CD4-positive, CD25-positive, alpha-beta regulatory T cell (primary cell): ENCODE data around the gene KCNK13. TPM values are rescaled to one million over a fixed set of nuclear protein-coding genes. Genes with fewer than 3 reads are reported as not detected.
"Not testable (repeated sequence)": the region's sequence is repeated elsewhere in the genome, so short reads cannot be mapped to it uniquely, and the experiment has no call there.

Experiments
- ATAC-seq, 2 donors: fragments of 150-1000 bp; cut with Tn5 transposase; one replicate each; pipeline ENCODE4 v1.10.0; 2021; ENCODE audit warnings: low read depth in 2 of 2, moderate number of reproducible peaks in 2 of 2, moderate library complexity in 1 of 2
- DNase-seq, 3 donors: peaks; one replicate each; pipeline versions ENCODE4 v3.0.0 to v3.0.0-alpha.2; 2012 to 2022; ENCODE audit warnings: mixed read lengths in 1 of 3
- H3K27ac ChIP-seq: one replicate; pipeline ENCODE4 v1.7.0; 2013; ENCODE audit warnings: mild to moderate bottlenecking, low read length; ENCODE audit not compliant: insufficient read depth, poor library complexity, severe bottlenecking
- H3K27me3 ChIP-seq: one replicate; pipeline ENCODE4 v1.7.0; 2013; ENCODE audit warnings: low read length; ENCODE audit not compliant: control insufficient read depth, insufficient read depth
- H3K36me3 ChIP-seq: one replicate; pipeline ENCODE4 v1.7.0; 2013; ENCODE audit warnings: mild to moderate bottlenecking, low read length, moderate library complexity; ENCODE audit not compliant: control insufficient read depth, insufficient read depth
- H3K4me1 ChIP-seq: 2 replicates; pipeline ENCODE4 v1.7.0; 2013; ENCODE audit warnings: mild to moderate bottlenecking, low read length; ENCODE audit not compliant: insufficient read depth, control insufficient read depth, poor library complexity, severe bottlenecking
- H3K4me3 ChIP-seq: one replicate; pipeline ENCODE4 v1.7.0; 2013; ENCODE audit warnings: low read depth, mild to moderate bottlenecking, low read length, moderate library complexity
- H3K9me3 ChIP-seq, 2 experiments: 1 replicate in 1 of 2; 2 replicates in 1 of 2; pipeline ENCODE4 v1.7.0; 2013; ENCODE audit warnings: low read length in 2 of 2, mild to moderate bottlenecking in 1 of 2, moderate library complexity in 1 of 2; ENCODE audit not compliant: control insufficient read depth in 2 of 2
- H3K27ac Mint-ChIP-seq, 3 donors: one replicate each; pipeline ENCODE4 v1.8.0; 2020 to 2022; ENCODE audit warnings: mild to moderate bottlenecking in 3 of 3, mixed read lengths in 3 of 3, moderate library complexity in 2 of 3
- H3K27me3 Mint-ChIP-seq: one replicate; pipeline ENCODE4 v1.8.0; 2022; ENCODE audit warnings: mild to moderate bottlenecking, mixed read lengths
- H3K36me3 Mint-ChIP-seq: one replicate; pipeline ENCODE4 v1.8.0; 2020; ENCODE audit warnings: mixed read lengths
- H3K4me1 Mint-ChIP-seq, 4 donors: one replicate each; pipeline ENCODE4 v1.8.0; 2020 to 2022; ENCODE audit warnings: mixed read lengths in 4 of 4, mild to moderate bottlenecking in 1 of 4
- H3K4me3 Mint-ChIP-seq, 4 donors: one replicate each; pipeline ENCODE4 v1.8.0; 2020 to 2022; ENCODE audit warnings: mild to moderate bottlenecking in 4 of 4, mixed read lengths in 4 of 4, moderate library complexity in 3 of 4
- H3K9me3 Mint-ChIP-seq, 7 donors: one replicate each; pipeline ENCODE4 v1.8.0; 2020 to 2022; ENCODE audit warnings: mixed read lengths in 7 of 7, mild to moderate bottlenecking in 3 of 7, moderate library complexity in 2 of 7
- polyA plus RNA-seq, 4 donors: library from polyadenylated mRNA; unstranded; fragments of 300-500 nt; fragmentation: Illumina TruSeq; gene quantifications; one replicate each; pipeline ENCODE4 v1.2.3, GENCODE V29; 2021
- total RNA-seq: library from RNA; stranded (reverse); gene quantifications from one replicate; pipeline ENCODE4 v1.2.3, GENCODE V29; 2022

KCNK13 gene
- total and polyA plus RNA-seq, 5 donors from 2014 or later: 0.20 TPM; not detected in 4

DNA sequence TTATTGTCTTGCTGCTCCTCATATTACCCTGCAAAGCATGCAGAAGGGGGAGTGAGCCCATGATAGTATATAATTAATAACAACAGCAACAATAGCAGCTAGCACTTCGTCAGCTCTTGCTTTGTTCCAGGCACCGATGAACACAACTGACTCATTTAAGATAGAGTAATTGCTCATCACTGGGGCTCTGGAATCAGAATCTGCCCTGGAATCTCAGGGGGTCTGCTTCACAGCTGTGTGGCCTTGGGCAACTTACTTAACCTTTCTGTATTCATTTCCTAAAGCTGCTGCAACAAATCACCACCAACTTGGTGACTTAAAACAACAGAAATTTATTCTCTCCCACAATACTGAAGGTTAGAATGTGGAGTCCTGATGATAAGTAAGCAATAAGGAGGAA lies 139.6 kb downstream of the KCNK13 start:
- H3K9me3 ChIP-seq: no peaks in the 10 kb centered on the region
- H3K36me3 ChIP-seq: no peaks in the 10 kb centered on the region
- H3K4me3 ChIP-seq: no peak overlapping the region
- Mint-ChIP-seq H3K9me3 (peaks cover 0 to 15% (median 0%) of the 10 kb centered on the region in 7 donors), H3K4me1 (no peaks in the 10 kb centered on the region), H3K36me3 (no peaks in the 10 kb centered on the region), H3K4me3 (no peak overlapping the region), H3K27me3 (peaks cover 19% of the 10 kb centered on the region), H3K27ac (no peak overlapping the region)
- no peak overlapping the region for H3K27ac ChIP-seq
- no peaks in the 10 kb centered on the region for H3K27me3 ChIP-seq
- ATAC-seq (no peak), DNase-seq (no peak)
- no peaks in the 10 kb centered on the region for H3K4me1 ChIP-seq

- ATAC-seq: no peak
- no peaks in the 10 kb centered on the region for H3K36me3 ChIP-seq
- Mint-ChIP-seq H3K9me3 (peaks cover 0 to 15% (median 0%) of the 10 kb centered on the region in 7 donors), H3K4me3 (no peak overlapping the region), H3K4me1 (no peaks in the 10 kb centered on the region), H3K36me3 (no peaks in the 10 kb centered on the region), H3K27ac (no peak overlapping the region), H3K27me3 (peaks cover 9% of the 10 kb centered on the region)
- H3K4me1 ChIP-seq: no peaks in the 10 kb centered on the region
- DNase-seq: no peak
- no peak overlapping the region for H3K27ac ChIP-seq
- H3K4me3 ChIP-seq: no peak overlapping the region
- H3K9me3 ChIP-seq: no peaks in the 10 kb centered on the region
- H3K27me3 ChIP-seq: no peaks in the 10 kb centered on the region
Observed at GRCh38 chr14:90204516-90204915, 142.7 kb downstream of the KCNK13 start.

DNA sequence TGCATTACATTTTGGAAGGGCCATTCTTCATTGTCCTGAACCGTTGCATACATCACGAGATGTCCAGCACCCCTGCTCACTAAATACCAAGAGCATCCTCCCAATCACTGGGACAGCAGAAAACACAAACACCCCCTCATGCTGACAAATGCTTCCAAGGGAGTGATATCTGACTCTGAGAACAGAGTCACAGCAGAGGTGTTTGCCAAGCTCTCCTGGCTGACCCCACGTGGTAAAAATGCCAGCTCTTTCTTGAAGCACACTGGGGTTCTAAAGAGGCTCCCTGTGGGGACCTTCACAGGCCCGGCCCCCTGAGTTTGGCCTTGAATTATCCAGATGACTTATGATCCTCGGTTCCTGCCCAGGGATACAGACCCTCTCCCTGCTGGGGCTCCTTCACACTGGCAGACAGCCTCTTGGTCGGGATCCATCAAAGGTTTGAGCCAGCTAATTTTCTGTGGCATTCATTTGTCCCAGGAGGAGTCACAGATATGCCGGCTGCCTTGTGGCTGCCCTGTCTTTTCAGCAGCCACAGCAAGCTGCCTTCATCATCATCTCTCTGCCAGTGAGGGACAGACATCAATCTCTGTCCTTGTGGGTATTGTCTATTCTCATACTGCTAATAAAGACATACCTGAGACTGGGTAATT lies 151.4 kb downstream of the KCNK13 start:
- Histone ChIP-seq H3K9me3 (no peaks in the 10 kb centered on the region), H3K36me3 (no peaks in the 10 kb centered on the region), H3K27me3 (no peaks in the 10 kb centered on the region), H3K27ac (no peak overlapping the region), H3K4me1 (no peaks in the 10 kb centered on the region), H3K4me3 (no peak overlapping the region)
- peaks cover 0 to 15% (median 3%) of the 10 kb centered on the region in 7 donors for H3K9me3 Mint-ChIP-seq
- ATAC-seq (no peak), DNase-seq (no peak)
- peaks cover 5% of the 10 kb centered on the region for H3K27me3 Mint-ChIP-seq
- no peaks in the 10 kb centered on the region for H3K36me3 Mint-ChIP-seq
- H3K4me1 Mint-ChIP-seq: no peaks in the 10 kb centered on the region
- no peak overlapping the region for H3K27ac Mint-ChIP-seq
- no peak overlapping the region for H3K4me3 Mint-ChIP-seq

- peaks cover 16% of the 10 kb centered on the region for H3K27me3 Mint-ChIP-seq
Observed at GRCh38 chr14:90228478-90228877, 166.7 kb downstream of the KCNK13 start.

DNA sequence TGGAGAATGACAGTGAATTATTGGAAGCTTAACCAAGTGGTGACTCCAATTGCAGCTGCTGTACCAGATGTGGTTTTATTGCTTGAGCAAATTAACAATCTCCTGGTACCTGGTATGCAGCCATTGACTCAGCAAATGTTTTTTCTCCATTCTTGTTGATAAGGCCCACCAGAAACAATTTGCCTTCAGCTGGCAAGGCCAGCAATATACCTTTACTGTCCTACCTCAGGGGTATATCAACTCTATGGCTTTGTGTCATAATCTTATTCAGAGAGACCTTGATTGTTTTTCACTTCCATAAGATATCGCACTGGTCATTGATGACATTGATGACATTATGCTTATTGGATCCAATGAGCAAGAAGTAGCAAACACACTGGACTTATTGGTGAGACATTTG lies 168.1 kb downstream of the KCNK13 start:
- not testable (repeated sequence) for H3K4me3 Mint-ChIP-seq, DNase-seq, H3K27ac ChIP-seq, H3K27ac Mint-ChIP-seq, H3K9me3 ChIP-seq, H3K4me3 ChIP-seq, H3K4me1 Mint-ChIP-seq, H3K36me3 ChIP-seq, H3K36me3 Mint-ChIP-seq, H3K27me3 ChIP-seq, H3K9me3 Mint-ChIP-seq, H3K4me1 ChIP-seq, ATAC-seq
- peaks cover 17% of the 10 kb centered on the region for H3K27me3 Mint-ChIP-seq

More at GRCh38 chr14:90228478-90228877, 166.7 kb downstream of the KCNK13 start:
- Mint-ChIP-seq H3K9me3 (peaks cover 0 to 13% (median 3%) of the 10 kb centered on the region in 7 donors), H3K4me1 (no peaks in the 10 kb centered on the region), H3K4me3 (no peak overlapping the region), H3K36me3 (no peaks in the 10 kb centered on the region), H3K27ac (no peak overlapping the region)
- DNase-seq (no peak), ATAC-seq (no peak)
- Histone ChIP-seq H3K9me3 (no peaks in the 10 kb centered on the region), H3K4me1 (no peaks in the 10 kb centered on the region), H3K27ac (no peak overlapping the region), H3K27me3 (peaks cover 4% of the 10 kb centered on the region), H3K36me3 (no peaks in the 10 kb centered on the region), H3K4me3 (no peak overlapping the region)

Other genes with a start within 250 kb of the KCNK13 start
- 0.84 TPM for gene EFCAB11, start 107.3 kb upstream of the KCNK13 start, total RNA-seq
- gene EFCAB11, start 107.3 kb upstream of the KCNK13 start, polyA plus RNA-seq: 1 to 10 TPM; 1.3 to 2.9 (median 1.8) TPM
- 59.4 TPM for gene TDP1, start 106.1 kb upstream of the KCNK13 start, total RNA-seq
- 10 to 100 TPM; 36.3 to 45.0 (median 43.6) TPM for gene TDP1, start 106.1 kb upstream of the KCNK13 start, polyA plus RNA-seq
- gene PSMC1, start 194.6 kb downstream of the KCNK13 start, total RNA-seq: 73.7 TPM
- 100 to 1,000 TPM in 3 of 4 donors, 10 to 100 TPM in 1; 98.8 to 162 (median 121) TPM for gene PSMC1, start 194.6 kb downstream of the KCNK13 start, polyA plus RNA-seq